Vagina (tissue), 2 donors: ENCODE measurements around the gene ADCY7.
"Not testable (repeated sequence)": the region's sequence is repeated elsewhere in the genome, so short reads cannot be mapped to it uniquely, and the experiment has no call there.

ENCODE experiments used
- CTCF ChIP-seq, 3 experiments: fragments of 450-650 bp in 2 of 3; fragments of 200-600 bp in 1 of 3; sonication (generic) in 1 of 3; IDR thresholded peaks; one replicate each; pipeline ENCODE4 v1.5.1; 2017 to 2019; ENCODE audit warnings: antibody characterized with exemption in 3 of 3, mild to moderate bottlenecking in 2 of 3, moderate library complexity in 2 of 3
- POLR2A ChIP-seq, 2 donors: fragments of 450-650 bp; IDR thresholded peaks; one replicate each; pipeline ENCODE4 v1.6.1; 2017; ENCODE audit warnings: antibody characterized with exemption in 2 of 2, mild to moderate bottlenecking in 2 of 2, moderate library complexity in 2 of 2
- POLR2AphosphoS5 ChIP-seq, 2 donors: sonication (generic); formaldehyde crosslinking; IDR thresholded peaks; one replicate each; pipeline ENCODE4 v1.9.0; 2017; ENCODE audit warnings: antibody characterized with exemption in 2 of 2, mild to moderate bottlenecking in 2 of 2, low read depth in 1 of 2; ENCODE audit not compliant: insufficient read depth in 1 of 2

GRCh38 chr16:50345210-50345609, 78.9 kb downstream of the ADCY7 start:
- not testable (repeated sequence) for TF ChIP-seq POLR2A (IDR thresholded peaks at IDR 0.05); CTCF (IDR thresholded peaks at IDR 0.05); POLR2AphosphoS5 (IDR thresholded peaks at IDR 0.05; ENCODE audit: insufficient read depth in 1 of 2, low read depth in 1 of 2)
